ENCODE results near the gene MBP. TPM values are rescaled to one million over a fixed set of nuclear protein-coding genes. Genes with fewer than 3 reads are reported as not detected.

MBP gene
- total RNA-seq, 1 experiment from 2014 or later, result 47.4 TPM

DNA sequence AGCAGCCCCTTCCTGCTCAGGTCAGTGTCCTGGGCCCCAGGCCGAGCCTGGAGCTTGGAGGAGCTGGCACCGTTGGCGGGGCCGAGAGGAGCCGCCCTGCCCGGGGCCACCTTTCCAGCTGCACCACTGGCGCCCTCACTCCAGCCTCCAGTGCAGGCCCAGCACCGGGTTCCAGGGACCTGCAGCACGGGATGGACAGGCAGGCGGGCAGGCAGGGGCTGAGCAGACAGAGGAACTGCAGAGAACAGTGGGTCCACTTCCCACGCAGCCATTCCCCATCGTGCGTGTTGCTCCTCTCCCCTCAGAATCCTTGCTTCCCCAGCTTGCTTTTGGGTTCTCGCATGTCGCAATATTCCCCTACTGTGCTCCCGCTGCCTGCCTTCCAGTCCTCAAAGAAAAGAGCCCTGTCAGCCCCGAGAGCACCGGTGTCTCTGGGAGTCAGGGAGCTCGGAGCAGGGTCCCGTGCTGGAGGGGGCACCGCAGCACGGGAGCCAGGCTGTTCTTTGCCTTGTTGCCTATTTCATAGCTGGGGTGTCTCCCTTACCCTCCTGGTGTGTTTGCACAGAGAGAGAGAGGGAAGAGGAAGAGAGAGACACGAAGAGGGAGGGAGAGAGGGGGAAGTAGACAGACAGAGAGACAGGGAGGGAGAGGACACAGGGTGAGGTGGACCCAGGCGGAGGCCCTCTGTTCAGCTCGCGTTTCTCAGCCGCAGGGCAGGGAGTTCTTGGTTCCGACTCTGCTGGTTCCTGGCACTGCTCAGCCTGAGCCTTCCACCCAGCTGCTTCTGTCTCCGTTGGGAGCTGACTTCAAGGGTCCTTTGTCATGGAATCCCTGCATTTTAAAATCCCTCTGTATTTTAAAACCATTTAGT lies 126.0 kb downstream of the MBP start:
- ChIA-PET POLR2A (ENCODE audit: unreplicated experiment) (interaction anchor here (0.5 kb wide), 1 partner anchor 48 kb away, joined by 4 read pairs; no protein-coding TSS in a partner anchor), CTCF (no interaction called here)
- Histone ChIP-seq H3K27me3 (ENCODE audit: low read length) (no peaks in the 10 kb centered on the region), H3K9me2 (replicated peaks; ENCODE audit: low read length) (no peaks in the 10 kb centered on the region), H2AFZ (ENCODE audit: low read length) (no peak overlapping the region), H3K27ac (ENCODE audit: low read length) (no peak overlapping the region), H3K9me3 (ENCODE audit: low read length) (no peaks in the 10 kb centered on the region), H3K79me2 (ENCODE audit: low read length) (no peaks in the 10 kb centered on the region), H3F3A (ENCODE audit: low read length, unreplicated experiment) (no peaks in the 10 kb centered on the region), H3K4me1 (ENCODE audit: insufficient read depth, low read length) (no peaks in the 10 kb centered on the region), H3K36me3 (ENCODE audit: low read depth, low read length) (no peaks in the 10 kb centered on the region), H4K20me1 (ENCODE audit: low read length) (no peaks in the 10 kb centered on the region), H3K9ac (ENCODE audit: low read length) (no peak overlapping the region), H3K4me2 (ENCODE audit: low read length) (no peak overlapping the region), H3K4me3 (ENCODE audit: low read length) (no peak overlapping the region)
- TF ChIP-seq EZH2phosphoT487 (IDR thresholded peaks at IDR 0.05; ENCODE audit: borderline replicate concordance, low read length) (no peak), EZH2 (IDR thresholded peaks at IDR 0.05; ENCODE audit: low read length, unreplicated experiment) (no peak)
- TF ChIP-seq, protein P1, sequence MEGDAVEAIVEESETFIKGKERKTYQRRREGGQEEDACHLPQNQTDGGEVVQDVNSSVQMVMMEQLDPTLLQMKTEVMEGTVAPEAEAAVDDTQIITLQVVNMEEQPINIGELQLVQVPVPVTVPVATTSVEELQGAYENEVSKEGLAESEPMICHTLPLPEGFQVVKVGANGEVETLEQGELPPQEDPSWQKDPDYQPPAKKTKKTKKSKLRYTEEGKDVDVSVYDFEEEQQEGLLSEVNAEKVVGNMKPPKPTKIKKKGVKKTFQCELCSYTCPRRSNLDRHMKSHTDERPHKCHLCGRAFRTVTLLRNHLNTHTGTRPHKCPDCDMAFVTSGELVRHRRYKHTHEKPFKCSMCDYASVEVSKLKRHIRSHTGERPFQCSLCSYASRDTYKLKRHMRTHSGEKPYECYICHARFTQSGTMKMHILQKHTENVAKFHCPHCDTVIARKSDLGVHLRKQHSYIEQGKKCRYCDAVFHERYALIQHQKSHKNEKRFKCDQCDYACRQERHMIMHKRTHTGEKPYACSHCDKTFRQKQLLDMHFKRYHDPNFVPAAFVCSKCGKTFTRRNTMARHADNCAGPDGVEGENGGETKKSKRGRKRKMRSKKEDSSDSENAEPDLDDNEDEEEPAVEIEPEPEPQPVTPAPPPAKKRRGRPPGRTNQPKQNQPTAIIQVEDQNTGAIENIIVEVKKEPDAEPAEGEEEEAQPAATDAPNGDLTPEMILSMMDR (conservative IDR thresholded peaks at IDR 0.05; ENCODE audit: low read depth, low read length), result no peak
- intact Hi-C loops (cut with micrococcal nuclease), result no loop called here
- no peak for ATAC-seq
- no TSS peak for BruUV-seq (replicated peaks)
- no peak for DNase-seq

DNA sequence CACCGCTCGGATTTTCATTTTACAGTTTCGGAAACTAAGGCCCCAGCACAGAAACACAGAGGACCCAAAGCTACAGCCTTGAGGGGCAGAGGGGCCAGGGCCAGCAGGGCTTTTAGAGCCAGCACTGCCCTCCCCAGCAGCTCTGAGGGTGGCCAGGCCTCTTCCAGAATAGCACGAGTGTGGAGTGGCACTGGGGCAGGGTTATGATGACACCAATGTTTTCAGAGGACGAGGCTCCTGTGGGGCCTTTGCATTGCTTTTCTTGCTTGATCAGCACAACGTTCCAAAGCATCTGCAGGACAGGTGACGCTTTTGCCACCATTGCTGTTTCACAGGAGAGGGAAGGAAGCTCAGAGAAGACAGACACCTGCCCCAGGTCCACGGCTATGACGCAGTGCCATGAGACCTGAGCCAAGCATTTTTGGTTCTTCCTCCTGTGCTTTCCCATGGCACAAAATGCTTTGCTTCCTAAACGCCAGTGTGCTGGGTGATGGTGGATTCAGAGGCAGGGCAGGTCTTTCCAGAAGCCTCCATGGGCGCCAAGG lies 126.9 kb downstream of the MBP start:
- Histone ChIP-seq H3K79me2 (ENCODE audit: low read length) (no peaks in the 10 kb centered on the region), H3F3A (ENCODE audit: low read length, unreplicated experiment) (no peaks in the 10 kb centered on the region), H3K4me2 (ENCODE audit: low read length) (no peak overlapping the region), H3K9me2 (replicated peaks; ENCODE audit: low read length) (no peaks in the 10 kb centered on the region), H3K9ac (ENCODE audit: low read length) (no peak overlapping the region), H3K4me1 (ENCODE audit: insufficient read depth, low read length) (0 out of 2 replicates have a peak, but pooled peaks cover 1% of the 10 kb centered on the region), H3K36me3 (ENCODE audit: low read depth, low read length) (no peaks in the 10 kb centered on the region), H2AFZ (ENCODE audit: low read length) (no peak overlapping the region), H3K4me3 (ENCODE audit: low read length) (no peak overlapping the region), H3K27ac (ENCODE audit: low read length) (no peak overlapping the region), H3K9me3 (ENCODE audit: low read length) (no peaks in the 10 kb centered on the region), H3K27me3 (ENCODE audit: low read length) (no peaks in the 10 kb centered on the region), H4K20me1 (ENCODE audit: low read length) (no peaks in the 10 kb centered on the region)
- intact Hi-C loops (cut with micrococcal nuclease), result no loop called here
- ChIA-PET POLR2A (ENCODE audit: unreplicated experiment) (interaction anchor here (0.5 kb wide), 1 partner anchor 49 kb away, joined by 4 read pairs; no protein-coding TSS in a partner anchor), CTCF (no interaction called here)
- DNase-seq (no peak), ATAC-seq (no peak)
- TF ChIP-seq EZH2phosphoT487 (IDR thresholded peaks at IDR 0.05; ENCODE audit: borderline replicate concordance, low read length), result no peak
- TF ChIP-seq EZH2 (IDR thresholded peaks at IDR 0.05; ENCODE audit: low read length, unreplicated experiment), result no peak
- TF ChIP-seq, protein P1 (conservative IDR thresholded peaks at IDR 0.05; ENCODE audit: low read depth, low read length), result no peak
- no TSS peak for BruUV-seq (replicated peaks)

All from PC-3 (cell line).